PC-3 (cell line): ENCODE measurements around the gene SAP25. TPM values are rescaled to one million over a fixed set of nuclear protein-coding genes. Genes with fewer than 3 reads are reported as not detected.
"Not testable (repeated sequence)": the region's sequence is repeated elsewhere in the genome, so short reads cannot be mapped to it uniquely, and the experiment has no call there.

ENCODE experiments used
- ATAC-seq: fragments of 200-7000 bp; cut with Tn5 transposase; 2 replicates; pipeline ENCODE4 v1.9.1; 2020; ENCODE audit warnings: mild to moderate bottlenecking, moderate library complexity
- BruUV-seq: library from RNA; stranded (reverse); fragments of 400-500 nt; replicated peaks from 2 replicates; lab custom pipeline; 2021; lab: Mats Ljungman, UMichigan
- CTCF ChIA-PET: fragments of 300-600 bp; sonication (Branson Sonifier 250); formaldehyde crosslinking; loops from one replicate; lab custom pipeline; 2022; ENCODE audit warnings: antibody characterized with exemption; lab: Charles Lee
- POLR2A ChIA-PET: fragments of 300-600 bp; sonication (Branson Sonifier 250); formaldehyde crosslinking; loops from one replicate; lab custom pipeline; 2022; ENCODE audit warnings: antibody characterized with exemption; ENCODE audit not compliant: unreplicated experiment; lab: Charles Lee
- DNase-seq: peaks from one replicate; pipeline ENCODE4 v3.0.0-alpha.2; 2015
- H2AFZ ChIP-seq: fragments of 300-600 bp; sonication (generic); 2 replicates; pipeline ENCODE4 v1.6.0; 2016; ENCODE audit warnings: antibody characterized with exemption, low read length
- H3F3A ChIP-seq: fragments of 300-600 bp; sonication (generic); one replicate; pipeline ENCODE4 v1.6.0; 2017; ENCODE audit warnings: antibody characterized with exemption, low read length, control low read depth, mild to moderate bottlenecking; ENCODE audit not compliant: unreplicated experiment
- H3K27ac ChIP-seq: fragments of 300-600 bp; sonication (generic); 2 replicates; pipeline ENCODE4 v1.5.1; 2016; ENCODE audit warnings: mild to moderate bottlenecking, low read length
- H3K27me3 ChIP-seq: fragments of 300-600 bp; sonication (generic); 2 replicates; pipeline ENCODE4 v1.6.1; 2016; ENCODE audit warnings: low read length, mixed read lengths
- H3K36me3 ChIP-seq: fragments of 300-600 bp; sonication (generic); 2 replicates; pipeline ENCODE4 v1.6.1; 2016; ENCODE audit warnings: low read depth, mixed run types, low read length, mixed read lengths
- H3K4me1 ChIP-seq: fragments of 300-600 bp; sonication (generic); 2 replicates; pipeline ENCODE4 v1.5.1; 2016; ENCODE audit warnings: low read length; ENCODE audit not compliant: insufficient read depth
- H3K4me2 ChIP-seq: fragments of 300-600 bp; sonication (generic); 2 replicates; pipeline ENCODE4 v1.6.0; 2016; ENCODE audit warnings: low read length
- H3K4me3 ChIP-seq: fragments of 300-600 bp; sonication (generic); 2 replicates; pipeline ENCODE4 v1.5.1; 2016; ENCODE audit warnings: mild to moderate bottlenecking, low read length, mixed read lengths
- H3K79me2 ChIP-seq: fragments of 300-600 bp; sonication (generic); 2 replicates; pipeline ENCODE4 v1.6.1; 2017; ENCODE audit warnings: low read length, mixed read lengths
- H3K9ac ChIP-seq: fragments of 300-600 bp; sonication (generic); 2 replicates; pipeline ENCODE4 v1.6.0; 2016; ENCODE audit warnings: mild to moderate bottlenecking, low read length
- H3K9me2 ChIP-seq: fragments of 300-600 bp; sonication (generic); replicated peaks from 2 replicates; pipeline ENCODE4 v1.6.1; 2016; ENCODE audit warnings: mixed run types, low read length, mixed read lengths
- H3K9me3 ChIP-seq: fragments of 300-600 bp; sonication (generic); 2 replicates; pipeline ENCODE4 v1.6.1; 2016; ENCODE audit warnings: low read length, mixed read lengths
- H4K20me1 ChIP-seq: fragments of 300-600 bp; sonication (generic); 2 replicates; pipeline ENCODE4 v1.6.1; 2016; ENCODE audit warnings: low read length, mixed read lengths
- CTCF ChIP-seq: fragments of 300-600 bp; sonication (generic); conservative IDR thresholded peaks from 2 replicates; pipeline ENCODE4 v1.5.1; 2017; ENCODE audit warnings: antibody characterized with exemption, low read depth, mild to moderate bottlenecking, low read length
- EZH2 ChIP-seq: fragments of 300-600 bp; sonication (generic); IDR thresholded peaks from one replicate; pipeline ENCODE4 v1.6.1; 2017; ENCODE audit warnings: antibody characterized with exemption, mild to moderate bottlenecking, low read length; ENCODE audit not compliant: unreplicated experiment
- EZH2phosphoT487 ChIP-seq: fragments of 300-600 bp; sonication (generic); IDR thresholded peaks from 2 replicates; pipeline ENCODE4 v1.6.1; 2018; ENCODE audit warnings: mild to moderate bottlenecking, antibody characterized with exemption, low read length, borderline replicate concordance
- intact Hi-C: fragments of 100-400 bp; cut with micrococcal nuclease; formaldehyde crosslinking; loops from 2 replicates; pipeline ENCODE4 v1.9.0; 2023
- total RNA-seq: library from RNA; depleted of rRNA; stranded (reverse); fragments of >200 nt; gene quantifications from 2 replicates; pipeline ENCODE4 v1.2.3, GENCODE V29; 2014

The SAP25 gene
- total RNA-seq, 1 experiment from 2014 or later, result 0.22 TPM

GRCh38 chr7:100544967-100545359 lies 28.7 kb downstream of the SAP25 start:
- peak overlapping the region; percentile 83 for H3K27ac ChIP-seq
- ChIA-PET POLR2A (interaction anchor here (0.5 to 0.7 kb wide), 2 partner anchors 40 to 282 kb away, joined by 3 read pairs; partner anchors contain the start of gene EPHB4), CTCF (interaction anchor here (0.6 to 1.2 kb wide), 4 partner anchors 39 to 1338 kb away, joined by 3 to 12 read pairs (median 4); partner anchors contain the start of genes FBXO24 and LRCH4)
- H3K27me3 ChIP-seq, result no peaks in the 10 kb centered on the region
- H3K9me3 ChIP-seq, result no peaks in the 10 kb centered on the region
- peaks cover 43% of the 10 kb centered on the region for H3K79me2 ChIP-seq
- H3F3A ChIP-seq, result peaks cover 12% of the 10 kb centered on the region
- peak overlapping the region; percentile 29 for H3K9ac ChIP-seq
- peak overlapping the region; percentile 72 for H3K4me2 ChIP-seq
- peak; percentile 11 for ATAC-seq
- H3K36me3 ChIP-seq, result no peaks in the 10 kb centered on the region
- TSS peak; percentile 74 for BruUV-seq
- DNase-seq, result peak; percentile 51
- peak overlapping the region; percentile 46 for H3K4me3 ChIP-seq
- H4K20me1 ChIP-seq, result no peaks in the 10 kb centered on the region
- H3K4me1 ChIP-seq, result peaks cover 50% of the 10 kb centered on the region
- intact Hi-C loops, result loop anchor here (1.0 kb wide), 1 partner anchor 41 kb away; the partner anchor contains the start of genes FBXO24 and LRCH4
- peak overlapping the region; percentile 49 for H2AFZ ChIP-seq
- TF ChIP-seq CTCF (no peak), EZH2 (no peak), EZH2phosphoT487 (no peak)
- H3K9me2 ChIP-seq, result no peaks in the 10 kb centered on the region

DNA sequence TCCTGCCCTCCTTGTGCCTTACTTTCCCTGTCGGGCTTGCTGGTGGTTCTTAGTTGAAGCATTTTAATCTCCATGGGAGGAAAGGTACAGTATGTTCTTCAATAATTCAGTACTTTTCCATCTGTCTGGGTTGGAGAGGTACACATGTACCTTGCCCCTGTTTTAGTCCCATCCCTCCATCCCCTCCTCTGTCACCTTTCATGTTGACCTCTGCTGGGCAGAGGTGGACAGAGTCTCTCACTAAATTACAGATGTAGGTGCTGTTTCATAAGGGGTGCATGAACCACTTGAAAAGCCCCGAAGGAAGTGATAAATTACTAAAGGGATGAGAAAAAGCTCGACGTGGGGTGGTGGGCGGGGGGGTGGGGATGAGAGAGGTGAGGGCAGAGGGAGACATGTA lies 29.3 kb downstream of the SAP25 start:
- no peak for TF ChIP-seq CTCF
- no peak for TF ChIP-seq EZH2
- TF ChIP-seq EZH2phosphoT487, result no peak
- intact Hi-C loops, result no loop called here
- DNase-seq (no peak), ATAC-seq (no peak)
- no peaks in the 10 kb centered on the region for H3K9me3 ChIP-seq
- POLR2A ChIA-PET, result interaction anchor here (0.6 kb wide), 1 partner anchor 284 kb away, joined by 4 read pairs; no protein-coding TSS in a partner anchor
- H3K4me1 ChIP-seq, result peaks cover 52% of the 10 kb centered on the region
- no peaks in the 10 kb centered on the region for H3K9me2 ChIP-seq
- H3K9ac ChIP-seq, result no peak overlapping the region
- no peaks in the 10 kb centered on the region for H3K36me3 ChIP-seq
- no peaks in the 10 kb centered on the region for H4K20me1 ChIP-seq
- peak overlapping the region; percentile 83 for H3K27ac ChIP-seq
- no TSS peak for BruUV-seq
- H3K4me3 ChIP-seq, result no peak overlapping the region
- H2AFZ ChIP-seq, result no peak overlapping the region
- H3F3A ChIP-seq, result peaks cover 12% of the 10 kb centered on the region
- peak overlapping the region; percentile 29 for H3K4me2 ChIP-seq
- H3K79me2 ChIP-seq, result peaks cover 47% of the 10 kb centered on the region
- CTCF ChIA-PET, result no interaction called here
- H3K27me3 ChIP-seq, result no peaks in the 10 kb centered on the region

DNA sequence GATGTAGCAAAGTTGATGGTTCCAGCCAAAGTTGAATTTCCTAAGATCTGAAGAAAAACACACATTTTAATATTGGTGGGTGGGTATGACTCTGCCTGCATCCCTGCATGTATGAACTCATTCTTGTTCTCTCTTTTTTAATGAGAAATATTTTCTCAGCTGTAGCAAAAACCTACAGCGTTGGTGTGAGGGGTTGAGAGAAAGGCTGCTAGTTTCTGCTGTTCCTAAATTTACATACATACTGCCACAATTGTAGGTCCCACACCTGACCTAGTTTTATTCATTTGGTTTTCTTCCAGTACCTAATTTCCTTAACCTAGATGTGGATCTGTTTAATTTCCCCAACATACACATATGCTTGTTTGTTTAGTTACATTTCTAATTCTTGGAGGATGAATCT lies 30.1 kb downstream of the SAP25 start:
- peaks cover 47% of the 10 kb centered on the region for H3K79me2 ChIP-seq
- no peak overlapping the region for H3K9ac ChIP-seq
- H3K27ac ChIP-seq, result no peak overlapping the region
- ChIA-PET CTCF (no interaction called here), POLR2A (interaction anchor here (0.6 kb wide), 1 partner anchor 285 kb away, joined by 4 read pairs; no protein-coding TSS in a partner anchor)
- H2AFZ ChIP-seq, result no peak overlapping the region
- H3K9me3 ChIP-seq, result no peaks in the 10 kb centered on the region
- intact Hi-C loops, result no loop called here
- H3F3A ChIP-seq, result peaks cover 12% of the 10 kb centered on the region
- no peaks in the 10 kb centered on the region for H3K9me2 ChIP-seq
- no peaks in the 10 kb centered on the region for H4K20me1 ChIP-seq
- no peak for DNase-seq
- no peaks in the 10 kb centered on the region for H3K36me3 ChIP-seq
- peak overlapping the region; percentile 29; the same call in 1 of the 2 replicates for H3K4me2 ChIP-seq
- BruUV-seq, result no TSS peak
- peaks cover 52% of the 10 kb centered on the region for H3K4me1 ChIP-seq
- TF ChIP-seq EZH2phosphoT487, result no peak
- no peak for TF ChIP-seq EZH2
- no peak for TF ChIP-seq CTCF
- no peak overlapping the region for H3K4me3 ChIP-seq
- ATAC-seq, result no peak
- no peaks in the 10 kb centered on the region for H3K27me3 ChIP-seq

DNA sequence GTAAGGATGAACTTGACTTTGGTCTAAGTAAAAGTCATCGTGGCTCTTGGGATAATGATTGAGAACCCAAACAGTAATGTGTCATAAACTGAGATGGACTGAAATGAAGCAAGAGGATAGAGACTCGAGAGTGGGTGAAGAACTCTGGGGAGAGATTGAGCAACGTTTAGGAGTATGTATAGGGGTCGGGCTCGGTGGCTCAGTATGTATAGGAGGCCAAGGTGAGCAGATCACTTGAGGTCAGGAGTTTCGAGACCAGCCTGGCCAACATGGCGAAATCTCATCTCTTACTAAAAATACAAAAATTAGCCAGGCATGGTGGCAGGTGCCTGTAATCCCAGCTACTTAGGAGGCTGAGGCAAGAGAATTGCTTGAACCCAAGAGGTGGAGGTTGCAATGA lies 32.4 kb downstream of the SAP25 start:
- POLR2A ChIA-PET, DNase-seq, H4K20me1 ChIP-seq, H2AFZ ChIP-seq, H3F3A ChIP-seq, H3K9ac ChIP-seq, BruUV-seq, H3K4me3 ChIP-seq, H3K27me3 ChIP-seq, H3K36me3 ChIP-seq, ATAC-seq, intact Hi-C loops, H3K9me2 ChIP-seq, H3K9me3 ChIP-seq, H3K27ac ChIP-seq, H3K4me2 ChIP-seq: not testable (repeated sequence)
- peaks cover 37% of the 10 kb centered on the region for H3K4me1 ChIP-seq
- CTCF ChIA-PET, result interaction anchor here (0.7 kb wide), 1 partner anchor 62 kb away, joined by 3 read pairs; no protein-coding TSS in a partner anchor
- peaks cover 41% of the 10 kb centered on the region for H3K79me2 ChIP-seq
